ENCODE data around the gene C16orf74.

GRCh38 chr16:85730186-85730465, 20.8 kb downstream of the C16orf74 start:
- TF ChIP-seq CTCF (IDR thresholded peaks at IDR 0.05; ENCODE audit: poor library complexity) (no peak), EZH2 (IDR thresholded peaks at IDR 0.05; ENCODE audit: borderline replicate concordance) (no peak)
